ENCODE results near the gene SCN2B.

The SCN2B gene

DNA sequence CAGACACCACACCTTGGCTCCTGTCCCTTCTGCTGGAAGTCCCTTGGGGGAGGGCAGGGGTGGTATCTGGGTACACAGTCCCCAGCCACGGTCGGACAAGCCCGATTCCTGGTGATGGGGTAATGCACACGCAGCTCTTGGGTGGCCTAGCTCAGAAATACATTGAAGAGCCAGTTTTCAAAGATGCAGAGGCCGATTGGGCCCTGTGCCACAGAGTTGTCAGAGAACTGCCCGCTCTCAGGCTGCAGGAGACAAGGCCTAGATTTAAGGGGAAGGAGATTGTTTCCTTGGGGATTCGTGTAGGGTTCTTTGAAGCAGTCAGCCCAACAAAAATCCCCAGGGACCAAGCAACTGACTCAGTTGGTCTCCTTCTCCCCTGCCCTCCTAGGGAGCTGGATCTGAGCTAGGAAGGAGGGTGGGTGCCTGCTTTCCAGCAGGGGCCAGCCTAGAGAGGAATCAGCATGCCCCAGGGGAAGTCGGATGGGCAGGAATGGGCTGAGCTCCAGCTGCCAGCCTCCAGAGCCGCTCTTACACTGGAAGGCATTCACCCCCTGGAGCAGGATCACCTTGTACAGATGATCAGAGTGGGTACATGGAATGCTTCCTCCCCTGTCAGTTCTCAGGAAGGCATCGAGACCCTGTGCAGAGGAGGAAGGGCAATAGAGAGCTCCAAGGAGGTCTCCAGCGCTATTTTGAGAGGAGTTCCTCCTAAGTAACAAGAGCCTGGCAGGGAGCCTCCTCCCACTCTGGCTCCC is 20.5 kb downstream of the SCN2B start:
- no peaks in the 10 kb centered on the region for H3K9me3 ChIP-seq (ENCODE audit: control insufficient read depth in 2 of 2, low read length in 2 of 2)
- H3K36me3 ChIP-seq (ENCODE audit: control insufficient read depth in 2 of 2, insufficient read depth in 2 of 2, low read length in 2 of 2) = no peaks in the 10 kb centered on the region
- H3K27ac ChIP-seq (ENCODE audit: low read depth in 2 of 2, low read length in 2 of 2) = no peak overlapping the region
- H3K27me3 ChIP-seq (ENCODE audit: control insufficient read depth in 2 of 2, insufficient read depth in 2 of 2, low read length in 2 of 2) = peaks cover 61 to 69% of the 10 kb centered on the region in 2 donors
- H3K9ac ChIP-seq (ENCODE audit: low read depth in 1 of 2, low read length in 2 of 2) = no peak overlapping the region
- peaks cover 5 to 6% of the 10 kb centered on the region in 2 donors for H3K4me1 ChIP-seq (ENCODE audit: control insufficient read depth in 2 of 2, insufficient read depth in 2 of 2, low read length in 2 of 2)
- no peak overlapping the region for H3K4me3 ChIP-seq (ENCODE audit: low read length in 2 of 2)

DNA sequence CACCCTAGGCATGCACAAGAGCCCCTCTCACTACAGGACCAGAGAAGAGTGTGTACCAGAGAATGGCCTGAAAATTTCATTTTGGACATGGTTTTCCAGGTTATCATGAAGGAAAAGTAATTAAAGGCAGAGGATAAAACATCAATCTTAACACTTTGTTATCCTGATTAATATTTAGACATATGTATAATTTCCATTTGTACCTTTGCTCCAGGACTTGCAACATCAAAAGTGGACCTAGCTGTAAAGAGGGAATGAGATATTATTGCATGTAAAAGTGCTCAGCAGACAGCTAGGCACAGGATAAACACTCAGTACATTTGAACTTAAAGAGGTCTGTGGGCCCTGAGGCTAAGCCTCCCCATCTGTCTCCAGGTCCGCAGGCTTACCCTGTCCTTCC is 21.8 kb downstream of the SCN2B start:
- H3K9ac ChIP-seq (ENCODE audit: low read depth in 1 of 2, low read length in 2 of 2) = no peak overlapping the region
- no peak overlapping the region for H3K4me3 ChIP-seq (ENCODE audit: low read length in 2 of 2)
- peaks cover 5 to 6% of the 10 kb centered on the region in 2 donors for H3K4me1 ChIP-seq (ENCODE audit: control insufficient read depth in 2 of 2, insufficient read depth in 2 of 2, low read length in 2 of 2)
- no peaks in the 10 kb centered on the region for H3K9me3 ChIP-seq (ENCODE audit: control insufficient read depth in 2 of 2, low read length in 2 of 2)
- H3K27ac ChIP-seq (ENCODE audit: low read depth in 2 of 2, low read length in 2 of 2) = no peak overlapping the region
- no peaks in the 10 kb centered on the region for H3K36me3 ChIP-seq (ENCODE audit: control insufficient read depth in 2 of 2, insufficient read depth in 2 of 2, low read length in 2 of 2)
- H3K27me3 ChIP-seq (ENCODE audit: control insufficient read depth in 2 of 2, insufficient read depth in 2 of 2, low read length in 2 of 2) = peaks cover 68 to 74% of the 10 kb centered on the region in 2 donors

DNA sequence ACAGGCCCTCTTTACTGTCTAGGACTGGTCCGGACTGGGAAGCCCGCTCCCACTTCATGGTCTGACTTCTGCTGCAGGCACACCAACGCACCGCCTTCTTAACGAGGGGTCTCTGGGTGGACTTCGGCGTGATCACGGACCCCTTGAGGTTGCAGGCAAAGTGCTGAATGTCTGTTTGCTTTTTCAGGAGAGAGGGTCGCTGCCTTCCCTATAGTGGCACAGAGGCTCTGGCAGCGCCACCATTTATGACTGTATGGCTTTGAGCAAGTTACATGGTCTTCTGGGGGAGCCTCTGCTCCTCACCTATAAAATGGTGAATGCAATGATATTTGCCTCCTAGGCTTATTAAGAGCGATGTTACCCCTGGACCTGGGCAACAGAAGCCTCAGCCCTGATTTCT is 22.5 kb downstream of the SCN2B start:
- Histone ChIP-seq H3K27me3 (ENCODE audit: control insufficient read depth in 2 of 2, insufficient read depth in 2 of 2, low read length in 2 of 2) (peaks cover 68 to 77% of the 10 kb centered on the region in 2 donors), H3K9me3 (ENCODE audit: control insufficient read depth in 2 of 2, low read length in 2 of 2) (no peaks in the 10 kb centered on the region), H3K27ac (ENCODE audit: low read depth in 2 of 2, low read length in 2 of 2) (no peak overlapping the region), H3K36me3 (ENCODE audit: control insufficient read depth in 2 of 2, insufficient read depth in 2 of 2, low read length in 2 of 2) (no peaks in the 10 kb centered on the region), H3K9ac (ENCODE audit: low read depth in 1 of 2, low read length in 2 of 2) (no peak overlapping the region), H3K4me3 (ENCODE audit: low read length in 2 of 2) (no peak overlapping the region), H3K4me1 (ENCODE audit: control insufficient read depth in 2 of 2, insufficient read depth in 2 of 2, low read length in 2 of 2) (peaks cover 5 to 6% of the 10 kb centered on the region in 2 donors)

DNA sequence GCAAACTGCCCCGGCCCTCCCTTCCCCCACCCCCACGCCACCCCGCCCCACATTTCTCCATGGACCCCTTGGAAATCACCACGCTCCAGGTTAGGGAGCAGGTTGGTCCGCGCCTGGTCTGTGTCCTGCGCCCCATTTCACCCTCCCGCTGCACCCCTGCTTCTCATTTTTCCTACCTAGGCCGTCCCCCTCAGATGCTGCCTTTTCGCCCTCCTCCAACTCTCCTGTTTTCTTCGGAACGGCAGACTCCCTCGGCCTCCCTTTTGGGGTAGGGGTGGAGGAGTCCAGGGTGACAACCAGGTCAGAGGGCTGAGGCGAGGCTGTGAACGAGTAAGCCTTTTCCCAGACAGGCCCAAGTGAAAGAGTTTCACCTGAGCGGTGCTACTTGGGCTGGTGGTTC is 22.9 kb downstream of the SCN2B start:
- H3K4me3 ChIP-seq (ENCODE audit: low read length in 2 of 2) = no peak overlapping the region
- peaks cover 5 to 6% of the 10 kb centered on the region in 2 donors for H3K4me1 ChIP-seq (ENCODE audit: control insufficient read depth in 2 of 2, insufficient read depth in 2 of 2, low read length in 2 of 2)
- no peak overlapping the region for H3K9ac ChIP-seq (ENCODE audit: low read depth in 1 of 2, low read length in 2 of 2)
- peaks cover 68 to 75% of the 10 kb centered on the region in 2 donors for H3K27me3 ChIP-seq (ENCODE audit: control insufficient read depth in 2 of 2, insufficient read depth in 2 of 2, low read length in 2 of 2)
- H3K36me3 ChIP-seq (ENCODE audit: control insufficient read depth in 2 of 2, insufficient read depth in 2 of 2, low read length in 2 of 2) = no peaks in the 10 kb centered on the region
- no peak overlapping the region for H3K27ac ChIP-seq (ENCODE audit: low read depth in 2 of 2, low read length in 2 of 2)
- H3K9me3 ChIP-seq (ENCODE audit: control insufficient read depth in 2 of 2, low read length in 2 of 2) = no peaks in the 10 kb centered on the region

DNA sequence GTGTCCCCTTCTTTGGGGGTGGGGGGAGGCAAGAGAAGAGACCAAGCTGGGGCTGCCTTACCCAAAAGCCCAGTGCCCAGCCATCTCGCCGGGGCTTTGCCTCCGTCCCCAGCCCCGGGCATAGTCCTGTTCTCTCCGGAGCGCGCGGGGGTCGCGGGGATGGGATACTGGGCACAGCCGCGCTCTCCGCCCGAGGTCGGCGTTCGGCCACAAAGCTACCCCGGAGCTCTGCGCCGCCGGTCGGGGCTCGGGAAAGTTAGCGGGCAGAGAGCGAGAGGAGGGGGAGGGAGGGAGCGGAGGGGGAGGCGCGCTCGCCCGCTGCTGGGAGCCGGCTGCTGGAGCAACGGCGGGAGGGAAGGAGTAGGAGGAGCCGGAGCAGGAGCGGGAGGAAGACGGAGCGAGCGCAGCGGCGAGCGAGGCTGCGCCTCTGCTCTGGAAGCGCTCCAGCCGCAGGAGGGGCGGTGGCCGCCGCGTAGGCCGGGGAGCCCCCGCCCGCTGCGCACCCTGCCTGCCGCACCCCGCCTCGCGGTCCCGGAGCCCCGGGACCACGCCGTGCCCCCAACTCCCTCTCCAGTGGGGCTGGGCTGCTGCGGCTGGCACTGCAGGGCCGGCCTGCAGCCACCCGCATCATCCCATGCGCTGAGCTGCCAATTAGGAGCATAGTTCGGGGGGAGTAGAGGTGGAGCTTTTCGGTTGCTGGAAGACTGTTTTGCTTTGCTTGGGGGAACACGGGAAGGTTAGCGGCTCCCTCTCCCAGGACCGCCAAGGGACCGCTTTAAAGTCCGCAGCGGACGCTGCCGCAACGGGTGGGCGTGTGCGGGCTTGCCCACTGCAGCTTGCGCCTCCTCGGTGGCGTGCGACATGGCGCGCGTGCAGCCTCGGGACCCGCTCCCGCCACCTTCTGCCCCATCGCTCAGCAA is 23.6 kb downstream of the SCN2B start, which contains the start of gene SCN4B:
TSS of gene SCN4B (minus strand) at position 272 of the 920 bp plus-strand sequence. CDS start at position 122, 150 bp downstream.
- Histone ChIP-seq H3K4me3 (ENCODE audit: low read length in 2 of 2) (peak within 1 kb of the TSS; percentile 54 to 55), H3K27me3 (ENCODE audit: control insufficient read depth in 2 of 2, insufficient read depth in 2 of 2, low read length in 2 of 2) (peaks cover 65 to 69% of the 10 kb centered on the region in 2 donors), H3K9me3 (ENCODE audit: control insufficient read depth in 2 of 2, low read length in 2 of 2) (no peaks in the 10 kb centered on the region), H3K36me3 (ENCODE audit: control insufficient read depth in 2 of 2, insufficient read depth in 2 of 2, low read length in 2 of 2) (no peaks in the 10 kb centered on the region), H3K4me1 (ENCODE audit: control insufficient read depth in 2 of 2, insufficient read depth in 2 of 2, low read length in 2 of 2) (peaks cover 5 to 6% of the 10 kb centered on the region in 2 donors), H3K9ac (ENCODE audit: low read depth in 1 of 2, low read length in 2 of 2) (peak within 1 kb of the TSS in 1 of 2 donors; percentile 23), H3K27ac (ENCODE audit: low read depth in 2 of 2, low read length in 2 of 2) (no peak within 1 kb of the TSS)

DNA sequence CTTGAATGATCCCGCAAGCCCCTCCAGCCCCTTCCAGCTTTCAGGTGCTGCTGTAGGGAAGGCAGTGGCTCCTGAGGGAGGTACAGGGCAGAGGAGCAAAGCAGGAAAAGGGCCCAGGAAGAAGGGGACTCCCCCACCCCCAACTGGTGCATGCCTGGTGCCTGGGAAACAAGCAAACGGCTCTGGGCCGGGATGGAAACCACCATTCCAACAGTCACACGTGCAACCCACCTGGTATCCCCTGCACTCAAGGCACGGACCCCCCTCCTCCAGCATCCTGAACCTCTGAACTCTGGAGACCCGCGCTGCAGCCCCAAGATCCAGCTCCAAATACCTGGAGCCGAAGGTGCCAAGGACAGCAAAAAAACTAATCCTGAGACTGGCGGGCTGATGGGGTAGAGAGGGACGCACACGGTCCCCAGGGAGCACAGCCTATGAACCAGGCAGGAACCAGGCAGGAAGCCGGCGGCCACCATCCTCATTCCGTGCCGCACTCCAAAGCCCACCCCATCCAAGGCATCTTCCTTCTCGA is 24.4 kb downstream of the SCN2B start:
- H3K4me3 ChIP-seq (ENCODE audit: low read length in 2 of 2) = peak overlapping the region; percentile 54 to 55
- no peaks in the 10 kb centered on the region for H3K36me3 ChIP-seq (ENCODE audit: control insufficient read depth in 2 of 2, insufficient read depth in 2 of 2, low read length in 2 of 2)
- H3K27me3 ChIP-seq (ENCODE audit: control insufficient read depth in 2 of 2, insufficient read depth in 2 of 2, low read length in 2 of 2) = peaks cover 62 to 65% of the 10 kb centered on the region in 2 donors
- no peaks in the 10 kb centered on the region for H3K9me3 ChIP-seq (ENCODE audit: control insufficient read depth in 2 of 2, low read length in 2 of 2)
- peaks cover 5 to 6% of the 10 kb centered on the region in 2 donors for H3K4me1 ChIP-seq (ENCODE audit: control insufficient read depth in 2 of 2, insufficient read depth in 2 of 2, low read length in 2 of 2)
- H3K9ac ChIP-seq (ENCODE audit: low read depth in 1 of 2, low read length in 2 of 2) = peak overlapping the region in 1 of 2 donors; percentile 23
- no peak overlapping the region for H3K27ac ChIP-seq (ENCODE audit: low read depth in 2 of 2, low read length in 2 of 2)

DNA sequence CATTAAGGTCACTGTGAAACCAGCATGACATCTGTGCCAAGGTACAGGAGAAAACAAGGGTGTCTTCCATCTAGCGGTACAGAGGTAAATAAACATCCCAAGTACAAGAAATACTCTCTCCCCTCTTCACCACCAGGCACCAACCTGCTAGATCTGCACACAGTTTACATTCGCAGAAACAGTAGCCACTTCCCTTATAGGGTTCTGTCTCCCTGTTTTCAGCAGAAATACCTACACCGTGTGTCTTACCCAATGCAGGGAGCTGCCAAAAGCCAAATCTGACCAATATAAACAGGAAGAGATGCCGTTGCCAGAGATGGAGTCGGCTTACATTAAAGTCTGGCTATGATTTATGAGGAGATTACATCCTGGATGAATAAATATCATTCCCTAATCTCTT is 25.0 kb downstream of the SCN2B start:
- H3K4me1 ChIP-seq (ENCODE audit: control insufficient read depth in 2 of 2, insufficient read depth in 2 of 2, low read length in 2 of 2) = peaks cover 3 to 6% of the 10 kb centered on the region in 2 donors
- peaks cover 59 to 61% of the 10 kb centered on the region in 2 donors for H3K27me3 ChIP-seq (ENCODE audit: control insufficient read depth in 2 of 2, insufficient read depth in 2 of 2, low read length in 2 of 2)
- H3K4me3 ChIP-seq (ENCODE audit: low read length in 2 of 2) = no peak overlapping the region
- no peaks in the 10 kb centered on the region for H3K9me3 ChIP-seq (ENCODE audit: control insufficient read depth in 2 of 2, low read length in 2 of 2)
- H3K36me3 ChIP-seq (ENCODE audit: control insufficient read depth in 2 of 2, insufficient read depth in 2 of 2, low read length in 2 of 2) = no peaks in the 10 kb centered on the region
- H3K27ac ChIP-seq (ENCODE audit: low read depth in 2 of 2, low read length in 2 of 2) = no peak overlapping the region
- no peak overlapping the region for H3K9ac ChIP-seq (ENCODE audit: low read depth in 1 of 2, low read length in 2 of 2)

DNA sequence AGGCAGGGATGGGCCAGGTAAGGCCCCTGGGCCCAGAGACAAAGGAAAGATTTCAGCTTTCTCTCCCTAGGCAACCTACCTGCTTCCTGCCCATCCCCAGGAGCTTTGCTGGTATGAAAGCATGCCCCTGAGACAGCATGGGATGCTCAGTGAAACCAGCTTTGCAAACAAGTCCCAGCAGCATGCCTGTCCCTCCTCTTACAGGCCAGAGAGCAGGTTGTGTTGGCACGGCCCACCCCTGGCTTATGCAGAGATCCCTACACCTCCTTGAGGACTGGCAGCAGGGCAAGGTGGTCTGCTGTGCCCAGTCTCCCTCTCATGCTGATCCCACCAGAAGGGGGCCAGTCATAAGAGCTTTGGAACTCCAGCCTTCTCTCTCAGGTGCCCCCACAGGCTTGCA is 26.9 kb downstream of the SCN2B start:
- peaks cover 3 to 11% of the 10 kb centered on the region in 2 donors for H3K4me1 ChIP-seq (ENCODE audit: control insufficient read depth in 2 of 2, insufficient read depth in 2 of 2, low read length in 2 of 2)
- H3K27me3 ChIP-seq (ENCODE audit: control insufficient read depth in 2 of 2, insufficient read depth in 2 of 2, low read length in 2 of 2) = peaks cover 45 to 47% of the 10 kb centered on the region in 2 donors
- no peak overlapping the region for H3K4me3 ChIP-seq (ENCODE audit: low read length in 2 of 2)
- H3K27ac ChIP-seq (ENCODE audit: low read depth in 2 of 2, low read length in 2 of 2) = no peak overlapping the region
- H3K36me3 ChIP-seq (ENCODE audit: control insufficient read depth in 2 of 2, insufficient read depth in 2 of 2, low read length in 2 of 2) = no peaks in the 10 kb centered on the region
- H3K9ac ChIP-seq (ENCODE audit: low read depth in 1 of 2, low read length in 2 of 2) = no peak overlapping the region
- no peaks in the 10 kb centered on the region for H3K9me3 ChIP-seq (ENCODE audit: control insufficient read depth in 2 of 2, low read length in 2 of 2)

DNA sequence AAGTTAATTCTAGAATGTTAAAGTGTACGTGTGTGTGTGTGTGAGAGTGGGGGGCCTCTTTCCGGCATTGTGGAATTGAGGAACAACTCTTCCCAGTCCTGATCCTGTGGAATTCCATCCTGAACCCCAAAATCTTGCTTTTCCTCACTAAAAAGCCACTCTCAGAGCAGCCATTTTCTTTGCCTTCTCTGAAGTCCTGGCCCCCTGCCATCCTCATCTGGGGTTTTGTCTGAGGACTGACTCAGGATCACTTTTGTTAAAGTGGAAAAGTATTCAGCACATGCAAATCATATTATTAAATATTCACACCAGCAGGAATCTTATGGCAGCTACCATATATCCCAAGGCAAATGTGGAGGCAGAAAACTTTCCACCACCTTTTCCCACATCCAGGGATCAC is 27.6 kb downstream of the SCN2B start:
- Histone ChIP-seq H3K9ac (ENCODE audit: low read depth in 1 of 2, low read length in 2 of 2) (no peak overlapping the region), H3K4me3 (ENCODE audit: low read length in 2 of 2) (no peak overlapping the region), H3K27me3 (ENCODE audit: control insufficient read depth in 2 of 2, insufficient read depth in 2 of 2, low read length in 2 of 2) (peaks cover 41 to 43% of the 10 kb centered on the region in 2 donors), H3K36me3 (ENCODE audit: control insufficient read depth in 2 of 2, insufficient read depth in 2 of 2, low read length in 2 of 2) (no peaks in the 10 kb centered on the region), H3K9me3 (ENCODE audit: control insufficient read depth in 2 of 2, low read length in 2 of 2) (no peaks in the 10 kb centered on the region), H3K4me1 (ENCODE audit: control insufficient read depth in 2 of 2, insufficient read depth in 2 of 2, low read length in 2 of 2) (peaks cover 3 to 11% of the 10 kb centered on the region in 2 donors), H3K27ac (ENCODE audit: low read depth in 2 of 2, low read length in 2 of 2) (no peak overlapping the region)

DNA sequence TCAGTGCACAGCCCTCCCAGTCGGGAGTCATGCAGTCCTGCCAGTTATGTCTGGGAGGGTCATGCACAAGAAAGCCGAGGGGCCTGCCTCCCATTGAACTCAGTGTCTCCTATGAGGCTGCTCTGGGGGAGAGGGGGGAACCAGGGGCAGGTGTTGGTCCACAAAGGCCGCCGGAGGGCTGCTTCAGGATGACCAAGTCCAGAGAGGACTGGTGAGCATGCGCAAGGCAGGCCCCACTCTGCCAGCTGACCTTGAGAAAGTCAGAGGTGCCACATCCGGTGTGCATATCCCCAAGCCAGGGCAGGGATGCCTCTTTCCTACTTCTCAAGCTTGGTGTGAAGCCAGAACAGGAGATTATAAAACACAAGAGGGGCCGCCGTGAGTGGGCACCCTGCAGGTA is 28.2 kb downstream of the SCN2B start:
- Histone ChIP-seq H3K27ac (ENCODE audit: low read depth in 2 of 2, low read length in 2 of 2) (no peak overlapping the region), H3K36me3 (ENCODE audit: control insufficient read depth in 2 of 2, insufficient read depth in 2 of 2, low read length in 2 of 2) (no peaks in the 10 kb centered on the region), H3K4me1 (ENCODE audit: control insufficient read depth in 2 of 2, insufficient read depth in 2 of 2, low read length in 2 of 2) (peaks cover 3 to 11% of the 10 kb centered on the region in 2 donors), H3K27me3 (ENCODE audit: control insufficient read depth in 2 of 2, insufficient read depth in 2 of 2, low read length in 2 of 2) (peaks cover 36 to 43% of the 10 kb centered on the region in 2 donors), H3K9me3 (ENCODE audit: control insufficient read depth in 2 of 2, low read length in 2 of 2) (no peaks in the 10 kb centered on the region), H3K4me3 (ENCODE audit: low read length in 2 of 2) (no peak overlapping the region), H3K9ac (ENCODE audit: low read depth in 1 of 2, low read length in 2 of 2) (no peak overlapping the region)

All from mucosa of rectum (tissue), 2 donors.